SU-DHL-6 (cell line): ENCODE results near the gene RORC.

Experiments used
- CTCF ChIP-seq: fragments of 200-600 bp; sonication (generic); IDR thresholded peaks from one replicate; pipeline ENCODE4 v1.5.1; 2017; ENCODE audit warnings: antibody characterized with exemption, mild to moderate bottlenecking, low read length, moderate library complexity; ENCODE audit not compliant: insufficient read depth, poor library complexity, severe bottlenecking
- EZH2phosphoT487 ChIP-seq: fragments of 200-600 bp; sonication (generic), shearing (Covaris generic); conservative IDR thresholded peaks from 2 replicates; pipeline ENCODE4 v1.6.1; 2018; ENCODE audit warnings: mild to moderate bottlenecking, antibody characterized with exemption, low read length, moderate library complexity, mixed read lengths

GRCh38 chr1:151790940-151791651 is 40.5 kb downstream of the RORC start:
- no peak for TF ChIP-seq CTCF
- no peak for TF ChIP-seq EZH2phosphoT487
